COLO668 (cell line): ENCODE measurements around the gene MTMR12.
A peak's percentile ranks its signal among the peaks of the same experiment; 100 is the strongest.

Experiments
- DNase-seq: peaks from one replicate; lab custom pipeline; 2025; ENCODE audit not compliant: unreplicated experiment; lab: John Stamatoyannopoulos, UW

Gene MTMR12

DNA sequence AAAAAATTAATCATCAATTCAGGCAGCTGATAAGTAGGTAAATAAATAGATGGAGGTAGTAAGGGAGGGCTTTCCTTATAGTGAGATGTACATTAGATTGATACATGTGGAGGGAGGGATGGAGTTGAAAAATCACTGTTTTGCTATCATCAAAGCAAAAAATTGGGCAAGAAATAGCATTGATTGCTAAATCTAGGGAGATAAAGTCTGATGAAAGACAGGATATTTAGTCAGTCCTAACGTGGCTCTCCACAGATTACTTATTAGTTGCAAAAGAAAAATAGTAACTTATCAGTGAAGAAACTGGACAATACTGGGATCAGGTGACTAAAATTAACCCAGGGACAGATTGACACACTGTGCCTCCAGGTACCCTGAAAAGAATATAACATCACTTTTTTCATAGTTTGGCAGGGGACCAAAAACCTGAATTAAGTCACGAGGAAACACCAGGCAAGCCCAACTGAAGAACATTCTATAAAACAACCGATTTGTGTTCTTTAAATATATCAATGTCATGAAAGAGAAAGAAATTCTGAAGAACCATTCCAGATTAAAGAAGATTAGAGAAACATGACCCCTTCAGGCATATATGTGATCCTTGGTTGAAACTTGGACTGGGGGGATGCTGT lies 111.5 kb downstream of the MTMR12 start:
- DNase-seq, result no peak

DNA sequence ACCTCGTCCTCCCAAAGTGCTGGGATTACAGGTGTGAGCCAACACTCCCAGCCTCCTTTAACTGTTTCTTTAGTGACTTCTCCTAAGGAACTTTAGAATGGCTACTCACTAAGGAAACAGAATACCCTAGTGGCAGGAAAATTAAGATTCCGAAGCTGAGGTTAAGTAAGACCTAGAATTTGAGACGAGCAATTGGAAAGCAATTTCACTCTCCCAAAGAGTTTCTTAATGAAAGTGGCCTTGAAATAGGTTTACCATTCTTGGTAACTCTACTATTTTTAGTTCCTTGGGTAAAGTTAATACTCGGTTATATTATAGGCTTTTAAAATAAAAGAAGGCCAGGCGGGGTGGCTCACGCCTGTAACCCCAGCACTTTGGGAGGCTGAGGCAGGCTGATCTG lies 115.7 kb downstream of the MTMR12 start:
- no peak for DNase-seq

DNA sequence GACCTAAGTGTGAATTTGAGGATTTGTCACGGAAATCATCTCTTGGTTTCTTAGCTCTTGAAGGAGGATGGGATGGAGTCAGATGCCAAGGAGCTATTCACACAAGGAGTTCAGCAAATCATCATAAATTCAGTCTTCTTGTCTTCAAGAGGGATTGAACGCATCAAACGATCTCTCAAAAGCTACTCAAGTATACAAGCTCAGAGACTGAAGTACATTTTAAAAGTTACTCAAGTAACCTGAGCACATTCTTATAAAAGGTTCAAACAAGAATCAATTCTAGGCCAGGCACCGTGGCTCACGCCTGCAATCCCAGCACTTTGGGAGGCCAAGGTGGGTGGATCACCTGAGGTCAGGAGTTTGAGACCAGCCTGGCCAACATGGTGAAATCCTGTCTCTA lies 117.5 kb downstream of the MTMR12 start:
- DNase-seq, result no peak

DNA sequence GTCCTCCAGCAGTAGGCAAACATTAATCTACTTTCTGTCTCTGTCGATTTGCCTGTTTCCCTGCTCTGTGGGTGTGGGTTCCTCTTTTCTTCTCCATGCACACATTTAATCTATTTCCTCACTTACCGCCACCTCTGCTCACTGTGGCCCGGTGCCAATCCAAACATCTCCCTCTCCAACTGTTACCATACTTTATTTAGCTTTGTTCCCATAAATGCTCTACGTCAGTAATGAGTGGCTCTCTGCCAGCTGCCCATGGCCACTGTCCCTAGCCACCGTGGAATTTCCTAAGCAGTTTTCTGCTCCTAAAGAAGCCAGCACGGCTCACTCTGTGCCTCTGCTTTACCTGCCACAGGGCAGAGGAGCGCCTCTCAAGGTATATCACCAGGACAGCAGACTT lies 119.1 kb downstream of the MTMR12 start:
- peak; percentile 96 for DNase-seq

DNA sequence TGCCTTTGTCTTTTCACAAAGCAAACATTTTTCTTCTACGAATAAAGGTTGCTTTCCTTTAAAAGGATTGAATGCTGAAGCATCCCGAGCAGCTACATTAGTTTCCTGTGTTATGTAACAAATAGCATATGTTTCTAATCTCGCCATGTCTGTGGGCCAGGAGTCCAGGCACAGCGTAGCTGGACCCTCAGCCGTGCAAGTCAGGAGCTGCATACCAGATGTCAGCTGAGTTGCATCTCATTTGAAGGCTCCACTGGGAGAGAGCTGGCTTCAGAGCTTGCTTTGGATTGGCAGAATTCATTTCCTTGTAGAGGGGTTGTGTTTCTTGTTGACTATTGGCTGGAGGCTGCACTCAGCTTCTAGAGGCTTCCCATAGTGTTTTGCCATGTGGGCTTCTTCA lies 122.6 kb downstream of the MTMR12 start:
- no peak for DNase-seq

DNA sequence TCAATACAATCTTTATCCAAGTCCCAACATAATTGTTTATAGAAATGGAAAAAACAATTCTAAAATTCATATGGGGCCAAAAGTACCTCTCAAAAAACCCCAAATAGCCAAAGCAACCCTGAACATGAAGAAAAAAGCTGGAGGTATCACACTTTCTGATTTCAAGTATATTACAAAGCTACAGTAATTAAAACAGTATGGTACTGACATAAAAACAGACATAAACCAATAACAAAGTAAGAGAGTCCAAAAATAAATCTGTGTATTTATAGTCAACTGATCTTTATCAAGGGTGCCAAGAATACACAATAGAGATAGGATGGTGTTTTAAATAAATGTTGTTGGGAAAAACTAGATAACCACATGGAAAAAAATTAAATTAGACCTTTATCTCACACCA lies 125.1 kb downstream of the MTMR12 start:
- no peak for DNase-seq

DNA sequence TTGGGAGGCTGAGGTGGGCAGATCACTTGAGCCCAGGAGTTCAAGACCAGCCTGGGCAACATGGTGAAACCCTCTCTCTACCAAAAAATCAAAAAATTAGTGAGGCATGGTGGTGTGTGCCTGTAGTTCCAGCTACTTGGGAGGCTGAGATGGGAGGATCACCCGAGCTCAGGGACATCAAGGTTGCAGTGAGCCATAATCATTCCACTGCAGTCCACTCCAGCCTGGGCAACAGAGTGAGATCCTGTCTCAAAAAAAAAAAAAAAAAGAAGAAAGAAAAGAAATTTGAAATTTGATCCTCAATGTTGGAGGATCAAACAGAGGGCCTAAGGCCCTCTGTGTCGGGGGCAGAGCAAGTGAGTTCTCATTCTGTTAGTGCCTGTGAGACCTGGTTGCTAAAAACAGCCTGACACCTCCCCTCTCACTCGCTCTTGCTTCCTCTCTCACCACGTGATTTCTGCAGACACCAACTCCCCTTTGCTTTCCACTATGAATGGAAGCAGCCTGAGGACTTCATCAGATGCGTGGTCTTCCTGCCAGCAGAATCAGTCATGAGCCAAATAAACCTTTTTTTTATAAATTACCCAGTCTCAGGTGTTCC lies 130.2 kb downstream of the MTMR12 start:
- DNase-seq, result no peak
